Endothelial cell of umbilical vein (primary cell): Measurements from ENCODE around the gene WDR86.

Experiments
- EZH2 ChIP-seq: IDR thresholded peaks from 2 replicates; pipeline ENCODE4 v1.6.1; 2012; ENCODE audit warnings: borderline replicate concordance, low read depth, mild to moderate bottlenecking, moderate library complexity, low read length, inconsistent platforms; ENCODE audit not compliant: severe bottlenecking
- POLR2A ChIP-seq: IDR thresholded peaks from 2 replicates; pipeline ENCODE4 v1.6.1; 2012; ENCODE audit warnings: low read depth, mild to moderate bottlenecking, control low read depth, low read length
- TF ChIP-seq, protein P1 (sequence below), 2 donors: IDR thresholded peaks; 1 replicate in 1 of 2; 2 replicates in 1 of 2; pipeline ENCODE4 v1.5.1; 2011; ENCODE audit warnings: low read length in 2 of 2, mild to moderate bottlenecking in 2 of 2, moderate library complexity in 2 of 2, control low read depth in 1 of 2, inconsistent platforms in 1 of 2, low read depth in 1 of 2; ENCODE audit not compliant: insufficient read depth in 1 of 2; ENCODE audit errors: extremely low read depth in 1 of 2

DNA sequence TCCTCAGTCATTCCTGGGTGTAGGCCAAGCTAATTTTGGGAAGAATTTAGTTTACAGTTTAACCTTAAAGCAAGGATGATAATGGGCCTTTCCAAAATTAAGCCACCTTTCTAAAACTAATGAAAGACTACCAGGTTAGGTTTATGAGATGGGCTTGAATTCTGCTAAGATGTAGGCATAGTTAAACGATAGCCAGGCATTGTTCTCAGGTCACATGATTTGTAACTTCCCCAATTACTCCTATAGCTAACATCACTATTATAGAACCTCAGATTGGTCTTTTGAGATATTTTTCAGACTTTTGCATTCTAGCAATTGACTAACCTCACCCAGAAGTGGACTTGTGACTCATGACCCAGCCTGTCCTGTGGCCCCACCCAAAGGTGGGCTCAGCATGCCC is 75.2 kb downstream of the WDR86 start:
- TF ChIP-seq POLR2A (no peak), EZH2 (no peak)
- TF ChIP-seq, protein P1, sequence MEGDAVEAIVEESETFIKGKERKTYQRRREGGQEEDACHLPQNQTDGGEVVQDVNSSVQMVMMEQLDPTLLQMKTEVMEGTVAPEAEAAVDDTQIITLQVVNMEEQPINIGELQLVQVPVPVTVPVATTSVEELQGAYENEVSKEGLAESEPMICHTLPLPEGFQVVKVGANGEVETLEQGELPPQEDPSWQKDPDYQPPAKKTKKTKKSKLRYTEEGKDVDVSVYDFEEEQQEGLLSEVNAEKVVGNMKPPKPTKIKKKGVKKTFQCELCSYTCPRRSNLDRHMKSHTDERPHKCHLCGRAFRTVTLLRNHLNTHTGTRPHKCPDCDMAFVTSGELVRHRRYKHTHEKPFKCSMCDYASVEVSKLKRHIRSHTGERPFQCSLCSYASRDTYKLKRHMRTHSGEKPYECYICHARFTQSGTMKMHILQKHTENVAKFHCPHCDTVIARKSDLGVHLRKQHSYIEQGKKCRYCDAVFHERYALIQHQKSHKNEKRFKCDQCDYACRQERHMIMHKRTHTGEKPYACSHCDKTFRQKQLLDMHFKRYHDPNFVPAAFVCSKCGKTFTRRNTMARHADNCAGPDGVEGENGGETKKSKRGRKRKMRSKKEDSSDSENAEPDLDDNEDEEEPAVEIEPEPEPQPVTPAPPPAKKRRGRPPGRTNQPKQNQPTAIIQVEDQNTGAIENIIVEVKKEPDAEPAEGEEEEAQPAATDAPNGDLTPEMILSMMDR (IDR thresholded peaks at IDR 0.05; ENCODE audit: extremely low read depth in 1 of 2, insufficient read depth in 1 of 2, low read depth in 1 of 2, low read length in 2 of 2): no peak
